SK-N-MC (cell line): Measurements from ENCODE around the gene DSC3.

Experiments
- DNase-seq: peaks from one replicate; pipeline ENCODE4 v3.0.0-alpha.2; 2011; ENCODE audit warnings: low read depth, low spot score
- H3K27ac ChIP-seq: fragments of 200-600 bp; sonication (generic); 2 replicates; pipeline ENCODE4 v1.5.1; 2016; ENCODE audit warnings: mixed run types
- H3K36me3 ChIP-seq: fragments of 200-600 bp; sonication (generic); 2 replicates; pipeline ENCODE4 v1.6.1; 2017; ENCODE audit warnings: antibody characterized with exemption, low read length, mixed read lengths; ENCODE audit not compliant: insufficient read depth
- H3K4me3 ChIP-seq: fragments of 200-600 bp; sonication (generic); 2 replicates; pipeline ENCODE4 v1.5.1; 2016
- H3K9ac ChIP-seq: fragments of 200-600 bp; sonication (generic); 2 replicates; pipeline ENCODE4 v1.8.0; 2017; ENCODE audit warnings: mixed run types, mixed read lengths; ENCODE audit not compliant: insufficient read length
- H3K9me3 ChIP-seq: fragments of 200-600 bp; sonication (generic); 2 replicates; pipeline ENCODE4 v1.6.1; 2017; ENCODE audit warnings: low read depth, mild to moderate bottlenecking, antibody characterized with exemption, low read length, moderate library complexity, mixed read lengths
- EZH2 ChIP-seq: fragments of 200-600 bp; sonication (generic); IDR thresholded peaks from one replicate; pipeline ENCODE4 v1.6.1; 2017; ENCODE audit warnings: antibody characterized with exemption
- FOXP2 ChIP-seq: optimal IDR thresholded peaks from 2 replicates; pipeline ENCODE3; 2011; ENCODE audit warnings: mild to moderate bottlenecking, moderate library complexity; ENCODE audit not compliant: insufficient read depth; ENCODE audit errors: extremely low read length, control extremely low read depth
- POLR2AphosphoS5 ChIP-seq: IDR thresholded peaks from 2 replicates; pipeline ENCODE4 v1.6.1; 2012; ENCODE audit warnings: mild to moderate bottlenecking, low read depth, low read length, borderline replicate concordance

The DSC3 gene

DNA sequence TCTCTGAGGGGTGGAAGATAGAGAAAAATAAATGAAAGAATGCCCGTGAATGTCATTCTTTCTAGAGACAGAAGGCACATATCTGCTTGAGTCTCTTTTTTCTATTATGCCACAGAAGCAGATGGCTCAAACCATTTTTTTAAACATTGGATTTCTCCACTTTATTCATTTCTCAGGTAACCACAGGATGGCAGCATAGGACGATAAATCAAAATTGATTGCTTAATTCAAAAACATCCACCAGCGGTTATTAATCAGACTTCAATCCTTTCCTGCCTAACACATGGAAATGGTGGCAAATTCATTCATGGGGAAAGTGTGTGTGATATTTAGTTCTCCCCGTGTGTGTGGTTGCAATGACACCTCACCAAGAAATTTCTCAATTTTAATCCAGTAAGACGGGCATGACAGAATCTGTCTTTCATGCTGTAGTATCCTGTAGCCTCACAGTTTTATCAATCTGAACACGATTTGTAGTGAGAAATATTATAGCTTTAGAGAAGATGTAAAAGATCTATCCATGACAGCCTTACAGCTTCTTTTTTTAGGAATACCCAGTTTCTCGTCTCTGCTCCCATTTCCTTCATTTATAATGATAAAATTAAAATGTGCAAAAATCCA lies 72.2 kb downstream of the DSC3 start:
- DNase-seq: no peak
- no peak for TF ChIP-seq POLR2AphosphoS5
- TF ChIP-seq FOXP2: no peak
- TF ChIP-seq EZH2: no peak
- no peak overlapping the region for H3K27ac ChIP-seq
- no peaks in the 10 kb centered on the region for H3K9me3 ChIP-seq
- no peaks in the 10 kb centered on the region for H3K36me3 ChIP-seq
- no peak overlapping the region for H3K9ac ChIP-seq
- no peak overlapping the region for H3K4me3 ChIP-seq

DNA sequence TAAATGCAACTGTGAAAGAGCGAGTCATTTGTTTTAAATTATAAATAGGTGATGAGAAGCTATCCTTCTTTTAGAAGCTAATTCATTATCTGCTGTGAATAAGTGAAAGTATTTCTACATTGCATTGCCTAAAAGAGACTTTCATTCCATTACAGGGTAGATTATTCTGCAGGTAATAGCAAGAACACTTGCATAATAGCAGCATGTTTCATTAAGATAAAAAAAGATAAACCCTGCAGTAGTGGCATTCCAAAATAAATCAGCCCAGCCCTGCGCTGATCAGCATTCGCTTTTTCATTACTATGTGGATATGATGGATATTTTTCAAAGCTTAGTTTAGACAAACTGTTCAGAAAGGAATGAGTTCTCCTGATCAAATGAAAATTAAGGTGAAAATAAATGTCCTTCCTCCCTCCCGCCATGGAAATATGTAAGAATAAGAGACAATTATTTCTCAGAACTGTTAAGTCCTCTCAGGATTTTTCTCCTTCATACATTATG lies 72.8 kb downstream of the DSC3 start:
- Histone ChIP-seq H3K27ac (no peak overlapping the region), H3K9ac (no peak overlapping the region), H3K9me3 (no peaks in the 10 kb centered on the region), H3K36me3 (no peaks in the 10 kb centered on the region), H3K4me3 (no peak overlapping the region)
- no peak for TF ChIP-seq FOXP2
- no peak for TF ChIP-seq POLR2AphosphoS5
- TF ChIP-seq EZH2: no peak
- DNase-seq: no peak

DNA sequence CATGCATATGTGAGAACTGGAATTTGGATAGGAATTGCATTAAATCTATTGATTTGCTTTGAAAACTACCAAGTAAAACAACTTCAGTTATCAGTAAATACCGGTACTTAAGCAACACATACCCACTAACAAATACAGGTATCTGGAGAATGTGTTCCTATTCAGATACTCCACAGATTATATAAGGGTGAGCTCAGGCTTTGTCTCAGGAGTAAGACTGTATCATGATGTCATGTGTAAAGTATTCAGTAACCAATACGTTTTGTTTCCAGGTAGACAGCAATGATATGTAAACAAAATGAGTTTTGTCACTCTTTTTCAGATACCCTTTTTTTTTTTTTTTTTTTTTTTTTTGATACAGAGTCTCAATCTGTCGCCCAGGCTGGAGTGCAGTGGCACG lies 74.8 kb downstream of the DSC3 start:
- Histone ChIP-seq H3K9me3 (no peaks in the 10 kb centered on the region), H3K36me3 (no peaks in the 10 kb centered on the region), H3K9ac (no peak overlapping the region), H3K4me3 (no peak overlapping the region), H3K27ac (no peak overlapping the region)
- DNase-seq: no peak
- TF ChIP-seq FOXP2: no peak
- no peak for TF ChIP-seq POLR2AphosphoS5
- TF ChIP-seq EZH2: no peak

DNA sequence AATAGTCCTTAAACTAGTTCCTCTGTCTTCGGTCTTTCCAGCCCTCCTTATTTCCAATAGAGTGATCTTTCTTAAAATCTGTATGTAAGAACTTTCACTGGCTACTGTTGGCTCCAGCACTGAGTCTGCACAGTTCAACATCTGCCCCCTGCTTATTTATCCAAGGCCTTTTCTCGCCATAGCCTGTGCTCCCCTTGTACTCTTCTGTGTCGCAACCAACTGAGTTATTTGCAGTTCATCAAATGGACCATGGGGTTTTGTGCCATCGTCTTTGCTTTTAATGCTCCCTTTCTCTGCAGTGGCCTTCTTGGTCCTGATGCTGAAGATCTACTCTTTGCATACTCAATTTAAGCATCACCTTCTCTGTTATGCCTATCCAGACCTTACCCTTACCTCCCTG lies 77.3 kb downstream of the DSC3 start:
- Histone ChIP-seq H3K36me3 (no peaks in the 10 kb centered on the region), H3K9ac (no peak overlapping the region), H3K27ac (no peak overlapping the region), H3K4me3 (no peak overlapping the region), H3K9me3 (no peaks in the 10 kb centered on the region)
- no peak for DNase-seq
- TF ChIP-seq EZH2 (no peak), FOXP2 (no peak), POLR2AphosphoS5 (no peak)

DNA sequence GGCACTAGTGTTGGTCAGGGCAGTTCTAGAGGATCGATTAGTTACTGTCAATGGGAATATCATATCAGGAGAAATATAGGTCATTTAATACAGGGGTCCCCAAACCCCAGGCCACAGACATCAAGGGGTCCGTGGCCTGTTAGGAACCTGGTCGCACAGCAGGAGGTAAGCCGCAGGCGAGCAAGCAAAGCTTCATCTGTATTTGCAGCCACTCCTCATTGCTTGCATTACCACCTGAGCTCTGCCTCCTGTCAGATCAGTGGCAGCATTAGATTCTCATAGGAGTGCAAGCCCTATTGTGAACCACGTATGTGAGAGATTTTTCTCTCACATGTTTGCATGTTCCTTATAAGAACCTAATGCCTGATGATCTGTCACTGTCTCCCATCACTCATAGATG lies 81.9 kb downstream of the DSC3 start:
- Histone ChIP-seq H3K9me3 (no peaks in the 10 kb centered on the region), H3K27ac (no peak overlapping the region), H3K4me3 (no peak overlapping the region), H3K9ac (no peak overlapping the region), H3K36me3 (no peaks in the 10 kb centered on the region)
- DNase-seq: no peak
- TF ChIP-seq EZH2 (no peak), POLR2AphosphoS5 (no peak), FOXP2 (no peak)

DNA sequence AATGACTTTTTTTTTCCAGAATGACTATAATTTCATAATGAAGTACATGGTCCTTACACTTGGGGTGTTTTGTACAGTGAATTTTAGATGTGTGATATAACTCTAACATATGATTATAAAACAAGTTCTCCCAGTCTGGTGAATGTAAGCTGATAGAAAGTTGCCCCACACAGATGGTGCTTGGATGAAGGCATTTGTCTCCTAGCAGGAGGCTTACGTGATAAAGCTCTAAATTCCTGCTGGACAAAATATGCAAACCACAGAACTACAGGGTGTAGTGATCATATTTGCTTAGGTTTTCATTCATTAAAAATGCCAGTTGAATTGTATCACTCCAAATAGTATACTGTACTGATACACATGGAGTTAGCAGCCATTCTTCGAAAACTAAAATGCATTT lies 85.5 kb downstream of the DSC3 start:
- Histone ChIP-seq H3K36me3 (no peaks in the 10 kb centered on the region), H3K9me3 (no peaks in the 10 kb centered on the region), H3K9ac (no peak overlapping the region), H3K27ac (no peak overlapping the region), H3K4me3 (no peak overlapping the region)
- DNase-seq: no peak
- no peak for TF ChIP-seq EZH2
- TF ChIP-seq POLR2AphosphoS5: no peak
- no peak for TF ChIP-seq FOXP2

DNA sequence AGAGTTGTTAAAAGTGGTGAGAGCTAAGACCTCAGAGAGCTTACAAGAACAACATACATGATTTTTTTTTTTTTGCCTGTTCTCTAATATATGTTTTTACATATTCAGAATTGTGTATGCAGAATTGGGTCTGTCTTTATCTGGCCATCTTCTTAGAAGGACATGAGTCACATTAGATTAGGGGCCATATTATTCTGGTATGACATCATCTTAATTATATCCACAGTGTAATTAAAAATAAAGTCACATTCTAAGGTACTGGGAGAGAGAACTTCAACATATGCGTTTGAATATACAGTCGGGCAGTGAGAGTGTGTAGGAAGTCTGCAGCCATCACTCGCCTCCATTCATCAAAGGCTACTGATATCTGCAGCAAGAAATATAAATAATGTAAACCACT lies 88.3 kb downstream of the DSC3 start:
- no peaks in the 10 kb centered on the region for H3K9me3 ChIP-seq
- no peaks in the 10 kb centered on the region for H3K36me3 ChIP-seq
- no peak for DNase-seq
- H3K9ac ChIP-seq: no peak overlapping the region
- H3K27ac ChIP-seq: no peak overlapping the region
- no peak for TF ChIP-seq POLR2AphosphoS5
- H3K4me3 ChIP-seq: no peak overlapping the region

DNA sequence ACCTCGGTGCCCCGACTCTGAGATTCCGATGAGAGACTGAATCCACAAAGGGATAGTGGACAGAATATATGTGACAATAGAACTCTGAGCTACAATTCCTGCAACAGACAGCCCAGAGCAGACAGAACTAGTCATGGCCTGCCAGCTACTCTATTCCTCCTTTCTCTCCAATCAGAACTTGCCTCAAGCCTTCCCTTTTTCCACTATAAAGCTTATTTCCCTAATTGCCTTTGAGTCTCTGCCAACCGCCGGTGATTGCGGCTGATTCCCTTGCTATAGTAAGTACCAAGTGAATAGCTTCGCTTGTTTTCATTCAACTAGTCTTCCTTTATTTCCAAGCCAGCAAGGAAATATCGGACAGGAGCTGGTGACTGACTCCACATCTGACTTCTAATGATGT lies 96.8 kb downstream of the DSC3 start:
- TF ChIP-seq FOXP2: no peak
- no peak for TF ChIP-seq POLR2AphosphoS5
- TF ChIP-seq EZH2: no peak
- no peaks in the 10 kb centered on the region for H3K9me3 ChIP-seq
- H3K36me3 ChIP-seq: no peaks in the 10 kb centered on the region
- no peak overlapping the region for H3K4me3 ChIP-seq
- no peak overlapping the region for H3K9ac ChIP-seq
- no peak for DNase-seq
- no peak overlapping the region for H3K27ac ChIP-seq

DNA sequence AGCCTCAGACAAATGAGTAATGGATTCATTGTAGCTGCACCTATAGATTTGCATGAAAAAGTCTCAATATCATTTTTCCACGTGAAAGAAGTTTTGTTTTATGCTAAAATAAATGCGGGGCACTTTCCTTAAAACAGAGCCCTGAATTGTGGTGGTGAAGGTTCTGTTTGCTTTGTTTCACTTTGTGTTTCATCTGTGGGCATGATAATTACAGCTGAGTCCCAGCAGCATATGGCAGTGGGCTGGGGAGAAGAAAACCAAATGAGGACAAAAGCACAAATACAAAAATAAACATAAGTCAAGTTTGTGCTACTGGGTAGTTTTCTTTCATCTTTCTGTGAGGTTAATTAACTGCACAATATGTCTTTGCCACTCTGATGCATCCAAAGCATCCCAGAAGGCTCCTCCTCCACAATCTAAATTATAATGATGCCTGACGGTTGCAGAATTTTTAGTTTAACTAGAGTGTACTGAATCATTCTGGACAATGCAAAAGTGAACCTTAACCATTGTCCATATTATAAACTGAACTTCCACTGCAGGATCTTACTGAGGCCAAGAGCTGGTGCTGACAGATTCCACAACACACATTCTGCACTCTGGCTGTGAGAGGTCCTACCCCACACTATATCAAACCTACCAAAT lies 97.6 kb downstream of the DSC3 start:
- TF ChIP-seq EZH2 (no peak), POLR2AphosphoS5 (no peak), FOXP2 (no peak)
- H3K9ac ChIP-seq: no peak overlapping the region
- H3K9me3 ChIP-seq: no peaks in the 10 kb centered on the region
- no peak for DNase-seq
- H3K36me3 ChIP-seq: no peaks in the 10 kb centered on the region
- H3K27ac ChIP-seq: no peak overlapping the region
- no peak overlapping the region for H3K4me3 ChIP-seq
